Thymus (tissue), 2 donors: ENCODE data around the gene TAF11L5. TPM values are rescaled to one million over a fixed set of nuclear protein-coding genes. Genes with fewer than 3 reads are reported as not detected.

Experiments
- polyA plus RNA-seq: library from polyadenylated mRNA; stranded (reverse); fragments of 200-250 nt; gene quantifications from one replicate; pipeline ENCODE4 v1.2.3, GENCODE V29; 2013
- total RNA-seq: library from RNA; stranded (reverse); fragments of 120-200 nt; gene quantifications from one replicate; pipeline ENCODE4 v1.2.4, GENCODE V29; 2013
- donor health status: healthy.

Gene TAF11L5
- total and polyA plus RNA-seq, 2 donors = not detected

Other genes starting within 250 kb of the TAF11L5 start
- gene TAF11L2, start 27.0 kb upstream of the TAF11L5 start, total RNA-seq = not detected
- gene TAF11L2, start 27.0 kb upstream of the TAF11L5 start, polyA plus RNA-seq = 0.18 TPM
- gene TAF11L3, start 6.9 kb upstream of the TAF11L5 start, total RNA-seq = not detected
- not detected for gene TAF11L3, start 6.9 kb upstream of the TAF11L5 start, polyA plus RNA-seq
- gene TAF11L4, start 3.4 kb upstream of the TAF11L5 start, total RNA-seq = not detected
- gene TAF11L4, start 3.4 kb upstream of the TAF11L5 start, polyA plus RNA-seq = not detected
- gene TAF11L6, start 3.4 kb downstream of the TAF11L5 start, total RNA-seq = not detected
- gene TAF11L6, start 3.4 kb downstream of the TAF11L5 start, polyA plus RNA-seq = not detected
- not detected for gene TAF11L7, start 60.5 kb downstream of the TAF11L5 start, total RNA-seq
- gene TAF11L7, start 60.5 kb downstream of the TAF11L5 start, polyA plus RNA-seq = not detected
- gene TAF11L8, start 65.7 kb downstream of the TAF11L5 start, total RNA-seq = not detected
- not detected for gene TAF11L8, start 65.7 kb downstream of the TAF11L5 start, polyA plus RNA-seq
- gene TAF11L9, start 69.2 kb downstream of the TAF11L5 start, total RNA-seq = not detected
- gene TAF11L9, start 69.2 kb downstream of the TAF11L5 start, polyA plus RNA-seq = not detected
- gene TAF11L10, start 72.6 kb downstream of the TAF11L5 start, total RNA-seq = not detected
- gene TAF11L10, start 72.6 kb downstream of the TAF11L5 start, polyA plus RNA-seq = not detected
- gene TAF11L11, start 78.9 kb downstream of the TAF11L5 start, total RNA-seq = not detected
- 0.11 TPM for gene TAF11L11, start 78.9 kb downstream of the TAF11L5 start, polyA plus RNA-seq
- gene TAF11L12, start 85.2 kb downstream of the TAF11L5 start, total RNA-seq = not detected
- gene TAF11L12, start 85.2 kb downstream of the TAF11L5 start, polyA plus RNA-seq = 0.09 TPM
- not detected for gene TAF11L13, start 106.9 kb downstream of the TAF11L5 start, total RNA-seq
- not detected for gene TAF11L13, start 106.9 kb downstream of the TAF11L5 start, polyA plus RNA-seq
- not detected for gene TAF11L14, start 109.2 kb downstream of the TAF11L5 start, total RNA-seq
- 0.14 TPM for gene TAF11L14, start 109.2 kb downstream of the TAF11L5 start, polyA plus RNA-seq